MCF 10A (cell line): ENCODE data around the gene CPNE6. TPM values are rescaled to one million over a fixed set of nuclear protein-coding genes. Genes with fewer than 3 reads are reported as not detected.

ENCODE experiments used
- BruUV-seq: library from RNA; stranded (reverse); fragments of 400-500 nt; replicated peaks from 2 replicates; lab custom pipeline; 2021; lab: Mats Ljungman, UMichigan
- CTCF ChIA-PET: fragments of 300-600 bp; sonication (Branson Sonifier 250); formaldehyde crosslinking; extraction: SDS; loops from one replicate; lab custom pipeline; 2021; ENCODE audit warnings: antibody characterized with exemption, inconsistent platforms; lab: Yijun Ruan, JAX
- POLR2A ChIA-PET: fragments of 300-600, 350-650 bp; sonication (Branson Sonifier 250); formaldehyde crosslinking; extraction: SDS; loops from one replicate; lab custom pipeline; 2020; ENCODE audit warnings: antibody characterized with exemption, inconsistent platforms; lab: Yijun Ruan, JAX
- DNase-seq: peaks from one replicate; pipeline ENCODE4 v3.0.0-alpha.2; 2018; ENCODE audit not compliant: unreplicated experiment
- H3K27ac Mint-ChIP-seq: one replicate; pipeline ENCODE4 v1.8.0; 2022; ENCODE audit warnings: mild to moderate bottlenecking, low read depth, mixed read lengths; ENCODE audit not compliant: unreplicated experiment
- H3K27me3 Mint-ChIP-seq: one replicate; pipeline ENCODE4 v1.8.0; 2022; ENCODE audit warnings: mixed read lengths; ENCODE audit not compliant: insufficient read depth, unreplicated experiment
- H3K36me3 Mint-ChIP-seq: one replicate; pipeline ENCODE4 v1.8.0; 2022; ENCODE audit warnings: mild to moderate bottlenecking, moderate library complexity, mixed read lengths; ENCODE audit not compliant: insufficient read depth, unreplicated experiment
- H3K4me1 Mint-ChIP-seq: one replicate; pipeline ENCODE4 v1.8.0; 2022; ENCODE audit warnings: mixed read lengths; ENCODE audit not compliant: insufficient read depth, unreplicated experiment
- H3K4me3 Mint-ChIP-seq: one replicate; pipeline ENCODE4 v1.8.0; 2022; ENCODE audit warnings: mild to moderate bottlenecking, moderate library complexity, mixed read lengths; ENCODE audit not compliant: unreplicated experiment
- H3K9me3 Mint-ChIP-seq: one replicate; pipeline ENCODE4 v1.8.0; 2022; ENCODE audit warnings: mixed read lengths; ENCODE audit not compliant: unreplicated experiment
- CTCF ChIP-seq: fragments of 200-600 bp; IDR thresholded peaks from one replicate; pipeline ENCODE4 v1.8.0; 2022; ENCODE audit warnings: antibody characterized with exemption, mild to moderate bottlenecking; ENCODE audit not compliant: unreplicated experiment
- intact Hi-C: fragments of 100-400 bp; cut with micrococcal nuclease; formaldehyde crosslinking; loops from 2 replicates; pipeline ENCODE4 v1.14.1; 2022
- total RNA-seq: library from RNA; stranded (reverse); gene quantifications from 2 replicates; pipeline ENCODE4 v1.2.3, GENCODE V29; 2022

Gene CPNE6
- total RNA-seq, 1 experiment from 2014 or later: not detected

GRCh38 chr14:24081739-24082211, 10.4 kb downstream of the CPNE6 start:
- no peak for TF ChIP-seq CTCF
- ChIA-PET CTCF (interaction anchor here (0.6 to 4.5 kb wide), 11 partner anchors 10 to 519 kb away, joined by 3 to 58 read pairs (median 4); partner anchors contain the start of gene PCK2), POLR2A (interaction anchor here (0.8 to 1.4 kb wide), 7 partner anchors 12 to 161 kb away, joined by 3 to 6 read pairs (median 3); partner anchors contain the start of genes CARMIL3, MDP1, PCK2 and TINF2)
- H3K27me3 Mint-ChIP-seq: peaks cover 25% of the 10 kb centered on the region
- intact Hi-C loops: loop anchor here (2.0 kb wide), 1 partner anchor 29 kb away; the partner anchor contains the start of gene CARMIL3
- H3K4me1 Mint-ChIP-seq: no peaks in the 10 kb centered on the region
- H3K4me3 Mint-ChIP-seq: peak overlapping the region; percentile 74
- no peak overlapping the region for H3K27ac Mint-ChIP-seq
- BruUV-seq: no TSS peak
- H3K36me3 Mint-ChIP-seq: no peaks in the 10 kb centered on the region
- no peak for DNase-seq
- no peaks in the 10 kb centered on the region for H3K9me3 Mint-ChIP-seq

- BruUV-seq: no TSS peak
- no peak overlapping the region for H3K27ac Mint-ChIP-seq
- ChIA-PET CTCF (interaction anchor here (0.6 to 4.5 kb wide), 7 partner anchors 9 to 45 kb away, joined by 3 to 58 read pairs (median 3); no protein-coding TSS in a partner anchor), POLR2A (interaction anchor here (0.5 to 1.0 kb wide), 4 partner anchors 24 to 901 kb away, joined by 3 read pairs; no protein-coding TSS in a partner anchor)
- intact Hi-C loops: no loop called here
- H3K4me3 Mint-ChIP-seq: peak overlapping the region; percentile 74
- peaks cover 2% of the 10 kb centered on the region for H3K36me3 Mint-ChIP-seq
- no peak for DNase-seq
- no peaks in the 10 kb centered on the region for H3K4me1 Mint-ChIP-seq
- no peaks in the 10 kb centered on the region for H3K9me3 Mint-ChIP-seq
- H3K27me3 Mint-ChIP-seq: peaks cover 25% of the 10 kb centered on the region
- TF ChIP-seq CTCF: no peak
Observed at GRCh38 chr14:24082411-24083080, 11.2 kb downstream of the CPNE6 start.

GRCh38 chr14:24083462-24083861, 12.1 kb downstream of the CPNE6 start:
- Mint-ChIP-seq H3K27me3 (peaks cover 25% of the 10 kb centered on the region), H3K4me1 (no peaks in the 10 kb centered on the region), H3K36me3 (peaks cover 6% of the 10 kb centered on the region), H3K27ac (no peak overlapping the region), H3K9me3 (no peaks in the 10 kb centered on the region), H3K4me3 (no peak overlapping the region)
- POLR2A ChIA-PET: interaction anchor here (0.5 to 0.6 kb wide), 2 partner anchors 25 to 258 kb away, joined by 3 read pairs; no protein-coding TSS in a partner anchor
- no peak for TF ChIP-seq CTCF
- DNase-seq: no peak
- CTCF ChIA-PET: interaction anchor here (0.5 to 4.5 kb wide), 5 partner anchors 8 to 49 kb away, joined by 3 to 58 read pairs (median 3); no protein-coding TSS in a partner anchor
- intact Hi-C loops: no loop called here
- no TSS peak for BruUV-seq

GRCh38 chr14:24084440-24084839, 13.1 kb downstream of the CPNE6 start:
- no peak overlapping the region for H3K4me3 Mint-ChIP-seq
- POLR2A ChIA-PET: no interaction called here
- CTCF ChIA-PET: interaction anchor here (1.1 kb wide), 1 partner anchor 9 kb away, joined by 4 read pairs; no protein-coding TSS in a partner anchor

More at GRCh38 chr14:24084440-24084839, 13.1 kb downstream of the CPNE6 start:
- H3K27ac Mint-ChIP-seq: no peak overlapping the region
- intact Hi-C loops: no loop called here
- H3K36me3 Mint-ChIP-seq: peaks cover 6% of the 10 kb centered on the region
- no peaks in the 10 kb centered on the region for H3K9me3 Mint-ChIP-seq
- peaks cover 18% of the 10 kb centered on the region for H3K27me3 Mint-ChIP-seq
- no TSS peak for BruUV-seq
- DNase-seq: no peak
- H3K4me1 Mint-ChIP-seq: no peaks in the 10 kb centered on the region
- no peak for TF ChIP-seq CTCF
